HG03159 (cell line): Measurements from ENCODE around the gene PIP4K2C.
"Not testable (repeated sequence)": the region's sequence is repeated elsewhere in the genome, so short reads cannot be mapped to it uniquely, and the experiment has no call there.

ENCODE experiments used
- ATAC-seq: cut with Tn5 transposase; IDR thresholded peaks from one replicate; pipeline ENCODE4 v1.9.1; 2021; ENCODE audit warnings: mild to moderate bottlenecking, moderate library complexity; ENCODE audit not compliant: unreplicated experiment

PIP4K2C gene

DNA sequence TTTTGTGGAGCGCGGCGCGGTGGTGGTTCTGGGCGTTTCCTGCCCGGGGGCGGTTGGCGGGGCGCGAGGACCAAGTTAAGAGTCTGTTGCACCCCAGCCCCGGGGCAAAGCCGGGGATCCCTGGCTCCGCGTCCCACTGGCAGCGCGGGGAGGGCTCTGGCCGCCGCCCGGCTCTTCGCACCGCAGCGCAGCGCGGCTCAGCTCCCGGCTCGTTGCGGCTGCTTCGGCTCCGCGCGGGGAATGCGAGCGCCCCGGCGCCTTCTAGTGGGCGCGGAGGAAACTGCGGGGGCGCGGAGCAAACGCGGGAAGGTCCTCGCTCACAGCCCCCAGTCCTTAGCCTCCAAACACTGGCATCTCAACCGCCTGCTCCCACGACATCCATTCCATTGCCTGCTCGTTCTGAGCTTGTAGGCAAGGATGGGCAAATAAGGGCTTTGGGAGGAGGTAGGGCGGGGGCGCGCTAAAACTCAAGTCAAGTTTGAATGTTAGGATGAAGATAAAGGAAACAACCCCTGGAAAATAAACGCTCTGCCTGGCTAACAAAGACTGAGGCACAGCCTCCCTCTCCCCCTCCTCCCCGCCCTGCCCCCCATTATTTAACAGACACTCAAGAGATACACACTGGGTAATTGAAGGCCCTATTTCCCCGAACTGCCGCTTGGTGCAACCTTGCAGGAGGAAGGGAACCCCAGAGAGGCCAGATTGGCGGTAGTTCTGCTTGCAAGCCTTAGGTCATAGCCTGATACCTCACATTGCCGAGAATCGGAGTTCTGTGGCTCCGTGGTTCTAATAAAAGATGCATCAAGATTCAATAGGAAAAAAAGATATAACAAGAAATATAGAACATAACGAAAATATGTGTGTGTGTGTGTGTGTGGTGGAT, 42.2 kb downstream of the PIP4K2C start, which contains the start of gene B4GALNT1:
Gene B4GALNT1 (minus strand): TSS at position 244 of the 883 bp plus-strand sequence. CDS start 1,069 bp downstream, outside the sequence.
- ATAC-seq, result peak; percentile 77

DNA sequence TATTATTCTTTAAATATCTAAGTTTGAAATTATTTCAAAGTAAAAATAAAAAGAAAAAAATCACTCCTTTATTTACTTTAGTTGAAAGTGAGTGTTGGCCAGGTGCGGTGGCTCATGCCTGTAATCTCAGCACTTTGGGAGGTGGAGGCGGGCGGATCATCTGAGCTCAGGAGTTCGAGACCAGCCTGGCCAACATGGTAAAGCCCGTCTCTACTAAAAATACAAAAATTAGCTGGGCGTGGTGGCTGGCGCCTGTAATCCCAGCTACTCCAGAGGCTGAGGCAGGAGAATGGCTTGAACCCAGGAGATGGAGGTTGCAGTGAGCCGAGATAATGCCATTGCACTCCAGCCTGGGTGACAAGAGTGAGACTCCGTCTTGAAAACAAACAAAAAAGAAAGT, 45.7 kb downstream of the PIP4K2C start:
- not testable (repeated sequence) for ATAC-seq

DNA sequence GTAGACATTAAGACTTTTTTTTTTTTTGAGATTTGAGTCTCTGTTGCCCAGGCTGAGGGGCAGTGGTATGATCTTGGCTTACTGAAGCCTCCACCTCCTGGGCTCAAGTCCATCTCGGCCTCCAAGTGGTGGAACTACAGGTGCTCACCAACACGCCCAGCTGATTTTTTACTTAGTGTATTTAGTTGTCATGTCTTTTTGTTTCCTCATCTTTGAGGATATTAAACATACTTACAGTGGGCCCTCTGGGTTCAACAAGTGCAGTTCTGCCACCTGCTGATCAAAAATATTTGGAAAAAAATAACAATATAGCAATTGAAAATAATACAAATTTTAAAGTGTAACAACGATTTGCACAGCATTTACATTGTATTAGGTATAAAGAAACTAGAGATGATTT, 46.4 kb downstream of the PIP4K2C start:
- ATAC-seq, result no peak

DNA sequence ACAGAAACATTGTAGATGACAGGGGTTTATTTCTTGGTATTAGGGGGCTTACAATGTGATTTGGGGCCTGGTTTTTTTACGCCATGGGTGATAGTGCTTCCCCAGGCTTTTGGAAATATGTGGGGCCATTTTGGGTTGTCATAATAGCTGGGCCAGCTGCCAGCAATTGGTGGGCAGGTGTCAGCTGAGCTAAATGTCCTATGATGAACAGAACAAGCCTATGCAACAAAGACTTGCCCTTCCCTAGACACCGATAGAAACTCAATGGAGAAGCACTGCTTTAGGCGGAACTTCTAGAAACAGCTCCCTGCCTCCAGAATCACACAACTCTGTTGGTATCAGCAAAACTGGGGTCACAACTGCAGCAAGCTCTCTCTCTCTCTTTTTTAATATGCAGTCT, 47.1 kb downstream of the PIP4K2C start:
- no peak for ATAC-seq

DNA sequence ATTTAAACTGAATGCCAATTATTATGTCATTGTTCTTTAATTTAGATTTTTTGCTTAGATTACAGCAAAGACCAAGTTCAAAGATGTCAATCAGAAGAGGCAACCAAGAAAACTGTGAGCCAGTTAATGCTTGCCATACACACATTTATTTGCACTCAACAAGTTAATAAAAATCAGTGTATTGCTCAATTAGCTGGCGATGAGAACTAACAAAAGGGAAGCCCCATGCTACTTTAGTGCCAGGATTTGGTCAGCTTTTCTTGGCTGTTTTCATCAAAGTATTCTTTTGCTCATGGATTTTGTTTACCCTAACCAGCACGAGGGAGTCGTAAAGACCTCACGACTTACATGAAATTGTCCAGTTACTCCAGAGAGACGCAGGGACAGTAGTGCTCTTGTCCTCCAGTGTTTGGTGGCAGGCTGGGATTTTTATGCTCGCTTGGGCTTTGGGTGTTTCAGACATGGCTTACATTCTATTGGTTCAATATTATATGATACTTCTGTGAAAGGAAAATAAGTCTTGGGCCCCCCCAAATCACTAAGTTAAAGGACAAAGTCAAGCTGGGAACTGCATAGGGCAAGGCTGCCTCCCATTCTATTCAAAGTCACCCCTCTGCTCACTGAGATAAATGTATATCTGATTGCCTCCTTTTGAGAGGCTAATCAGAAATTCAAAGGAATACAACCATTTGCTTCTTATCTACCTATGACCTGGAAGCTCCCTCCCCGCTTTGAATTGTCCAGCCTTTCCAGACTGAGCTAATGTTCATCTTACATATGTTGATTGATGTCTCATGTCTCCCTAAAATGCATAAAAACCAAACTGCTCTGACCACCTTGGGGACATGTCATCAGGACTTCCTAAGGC, 49.4 kb downstream of the PIP4K2C start:
- no peak for ATAC-seq

DNA sequence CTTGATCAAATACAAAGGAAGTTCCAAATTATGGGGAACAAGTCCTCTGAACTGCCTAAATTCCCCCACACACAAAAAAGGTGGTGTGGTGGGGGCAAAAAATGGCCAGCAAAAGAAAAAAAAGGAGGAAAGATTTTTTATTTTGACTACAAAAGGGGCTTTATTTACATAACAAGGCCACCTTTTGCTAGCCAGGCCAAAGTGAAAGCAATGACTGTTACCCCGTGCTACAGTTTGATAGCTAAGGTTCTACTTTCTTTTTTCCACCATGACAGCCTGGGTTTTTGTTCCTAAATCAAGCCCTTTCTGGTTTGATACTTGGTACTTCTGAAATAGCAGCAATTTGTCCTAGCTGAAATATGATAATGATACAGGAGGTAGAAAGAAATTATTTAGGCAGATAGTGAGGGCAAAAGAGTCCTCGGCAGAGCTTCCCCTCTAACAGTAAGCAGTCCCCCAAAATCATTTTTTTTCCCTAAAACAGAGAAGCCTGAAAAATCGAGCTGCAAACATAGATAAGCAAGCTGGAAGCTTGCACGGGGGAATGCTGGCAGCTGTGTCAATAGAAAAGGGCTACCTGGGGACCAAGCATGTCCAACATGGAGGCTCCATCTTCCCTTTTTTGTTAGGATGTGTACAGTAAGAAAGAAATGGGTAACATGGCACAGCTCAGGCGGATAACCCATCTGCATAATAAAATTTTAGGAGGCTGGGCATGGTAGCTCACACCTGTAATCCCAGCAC, 50.9 kb downstream of the PIP4K2C start:
- ATAC-seq, result no peak

DNA sequence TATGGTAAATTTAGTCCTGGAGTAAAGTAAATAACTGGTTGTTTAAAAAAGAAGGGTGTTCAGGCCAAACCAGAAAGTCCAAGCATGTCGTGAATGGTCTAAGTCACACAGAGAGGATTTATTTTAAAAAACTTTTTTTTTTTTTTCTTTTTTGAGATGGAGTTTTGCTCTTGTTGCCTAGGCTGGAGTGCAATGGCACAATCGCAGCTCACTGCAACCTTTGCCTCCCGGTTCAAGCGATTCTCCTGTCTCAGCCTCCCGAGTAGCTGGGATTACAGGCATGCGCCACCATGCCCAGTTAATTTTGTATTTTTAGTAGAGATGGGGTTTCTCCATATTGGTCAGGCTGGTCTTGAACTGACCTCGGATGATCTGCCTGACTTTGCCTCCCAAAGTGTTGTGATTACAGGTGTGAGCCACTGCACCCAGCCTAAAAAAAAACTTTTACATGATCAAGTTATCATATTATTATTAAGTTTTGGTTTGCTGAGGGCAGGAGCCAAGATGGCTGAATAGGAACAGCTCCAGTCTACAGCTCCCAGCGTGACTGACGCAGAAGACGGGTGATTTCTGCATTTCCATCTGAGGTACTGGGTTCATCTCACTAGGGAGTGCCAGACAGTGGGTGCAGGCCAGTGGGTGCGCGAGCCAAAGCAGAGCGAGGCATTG, 55.1 kb downstream of the PIP4K2C start:
- not testable (repeated sequence) for ATAC-seq

DNA sequence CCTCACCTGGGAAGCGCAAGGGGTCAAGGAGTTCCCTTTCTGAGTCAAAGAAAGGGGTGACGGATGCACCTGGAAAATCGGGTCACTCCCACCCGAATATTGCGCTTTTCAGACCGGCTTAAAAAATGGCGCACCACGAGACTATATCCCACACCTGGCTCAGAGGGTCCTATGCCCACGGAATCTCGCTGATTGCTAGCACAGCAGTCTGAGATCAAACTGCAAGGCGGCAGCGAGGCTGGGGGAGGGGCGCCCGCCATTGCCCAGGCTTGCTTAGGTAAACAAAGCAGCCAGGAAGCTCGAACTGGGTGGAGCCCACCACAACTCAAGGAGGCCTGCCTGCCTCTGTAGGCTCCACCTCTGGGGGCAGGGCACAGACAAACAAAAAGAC, 55.7 kb downstream of the PIP4K2C start:
- ATAC-seq, result not testable (repeated sequence)
